Lower leg skin (tissue), 3 donors: Measurements from ENCODE around the gene ZC3H8.

Source experiments
- POLR2A ChIP-seq, 2 donors: fragments of 450-650 bp; IDR thresholded peaks; one replicate each; pipeline ENCODE4 v1.6.1; 2016 to 2017; ENCODE audit warnings: antibody characterized with exemption in 2 of 2, mild to moderate bottlenecking in 1 of 2, moderate library complexity in 1 of 2
- TF ChIP-seq, protein P1 (sequence below), 3 donors: fragments of 450-650 bp; IDR thresholded peaks; one replicate each; pipeline ENCODE4 v1.5.1; 2016; ENCODE audit warnings: antibody characterized with exemption in 3 of 3, mild to moderate bottlenecking in 3 of 3, moderate library complexity in 2 of 3

DNA sequence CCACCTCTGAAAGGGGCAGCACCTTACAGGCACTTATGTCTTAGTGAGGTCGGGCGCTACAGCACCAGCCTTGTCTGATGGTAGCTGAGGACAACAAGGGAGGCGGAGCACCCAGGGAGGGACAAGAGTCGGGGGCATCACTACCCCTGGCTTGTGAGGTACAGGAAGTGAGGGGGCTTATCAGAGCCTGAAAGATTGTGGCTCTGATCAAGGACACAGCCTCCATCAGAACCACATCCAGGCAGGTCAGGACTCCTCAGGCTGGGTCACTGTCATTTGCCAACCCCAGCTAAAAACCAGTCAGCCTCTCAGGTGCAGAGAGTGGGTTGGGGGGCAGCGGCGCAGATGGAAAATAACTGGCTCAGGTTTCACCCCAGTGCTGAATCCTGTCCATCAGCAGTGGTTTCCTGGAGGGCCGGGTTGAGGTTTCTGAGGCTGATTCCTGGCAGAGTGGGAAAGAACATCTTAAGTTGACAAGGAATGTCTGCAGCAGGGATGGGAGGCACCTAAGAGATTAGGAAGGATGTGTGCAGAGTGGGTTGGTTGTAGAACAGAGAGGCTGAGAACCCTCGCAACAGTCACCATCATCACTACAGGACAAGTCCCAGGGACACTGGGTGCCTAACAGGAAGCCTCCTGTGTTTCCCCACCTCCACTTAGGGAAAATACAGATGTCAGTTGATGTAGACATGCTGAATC lies 71.4 kb downstream of the ZC3H8 start:
- TF ChIP-seq POLR2A (IDR thresholded peaks at IDR 0.05) = no peak
- TF ChIP-seq, protein P1, sequence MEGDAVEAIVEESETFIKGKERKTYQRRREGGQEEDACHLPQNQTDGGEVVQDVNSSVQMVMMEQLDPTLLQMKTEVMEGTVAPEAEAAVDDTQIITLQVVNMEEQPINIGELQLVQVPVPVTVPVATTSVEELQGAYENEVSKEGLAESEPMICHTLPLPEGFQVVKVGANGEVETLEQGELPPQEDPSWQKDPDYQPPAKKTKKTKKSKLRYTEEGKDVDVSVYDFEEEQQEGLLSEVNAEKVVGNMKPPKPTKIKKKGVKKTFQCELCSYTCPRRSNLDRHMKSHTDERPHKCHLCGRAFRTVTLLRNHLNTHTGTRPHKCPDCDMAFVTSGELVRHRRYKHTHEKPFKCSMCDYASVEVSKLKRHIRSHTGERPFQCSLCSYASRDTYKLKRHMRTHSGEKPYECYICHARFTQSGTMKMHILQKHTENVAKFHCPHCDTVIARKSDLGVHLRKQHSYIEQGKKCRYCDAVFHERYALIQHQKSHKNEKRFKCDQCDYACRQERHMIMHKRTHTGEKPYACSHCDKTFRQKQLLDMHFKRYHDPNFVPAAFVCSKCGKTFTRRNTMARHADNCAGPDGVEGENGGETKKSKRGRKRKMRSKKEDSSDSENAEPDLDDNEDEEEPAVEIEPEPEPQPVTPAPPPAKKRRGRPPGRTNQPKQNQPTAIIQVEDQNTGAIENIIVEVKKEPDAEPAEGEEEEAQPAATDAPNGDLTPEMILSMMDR (IDR thresholded peaks at IDR 0.05) = no peak
